GM19463 (cell line): Measurements from ENCODE around the gene TAC3.

ENCODE experiments used
- ATAC-seq: cut with Tn5 transposase; IDR thresholded peaks from one replicate; pipeline ENCODE4 v1.9.1; 2021; ENCODE audit warnings: mild to moderate bottlenecking, moderate library complexity; ENCODE audit not compliant: unreplicated experiment

TAC3 gene

GRCh38 chr12:57005980-57006808, 10.1 kb downstream of the TAC3 start, which contains the start of gene ZBTB39:
Gene ZBTB39 (minus strand): TSS chr12:57006546. CDS start chr12:57004917, 1,629 bp downstream.
- peak; percentile 72 for ATAC-seq

- ATAC-seq = no peak
These were observed 11.7 kb downstream of the TAC3 start for GRCh38 chr12:57004651-57005050.

- ATAC-seq = no peak
These were observed 12.9 kb downstream of the TAC3 start for GRCh38 chr12:57003395-57003794.

GRCh38 chr12:57001448-57001906, 14.9 kb downstream of the TAC3 start:
- ATAC-seq = no peak

- no peak for ATAC-seq
These were observed 15.9 kb downstream of the TAC3 start for GRCh38 chr12:57000393-57000792.

- ATAC-seq = no peak
These were observed 16.9 kb downstream of the TAC3 start for GRCh38 chr12:56999456-56999855.

GRCh38 chr12:56998981-56999380, 17.3 kb downstream of the TAC3 start:
- peak; percentile 86 for ATAC-seq

GRCh38 chr12:56998316-56998715, 18.0 kb downstream of the TAC3 start:
- no peak for ATAC-seq

GRCh38 chr12:56996793-56997545, 19.4 kb downstream of the TAC3 start:
- ATAC-seq = no peak

- ATAC-seq = no peak
These were observed 20.3 kb downstream of the TAC3 start for GRCh38 chr12:56995930-56996496.

GRCh38 chr12:56995201-56995929, 21.0 kb downstream of the TAC3 start:
- ATAC-seq = no peak

- ATAC-seq = no peak
These were observed 22.0 kb downstream of the TAC3 start for GRCh38 chr12:56994231-56994746.

GRCh38 chr12:56993346-56993745, 23.0 kb downstream of the TAC3 start:
- ATAC-seq = no peak

GRCh38 chr12:56991319-56992246, 24.7 kb downstream of the TAC3 start:
- ATAC-seq = no peak

- ATAC-seq = no peak
These were observed 25.5 kb downstream of the TAC3 start for GRCh38 chr12:56990648-56991318.

- ATAC-seq = no peak
These were observed 26.3 kb downstream of the TAC3 start for GRCh38 chr12:56989861-56990610.

GRCh38 chr12:56988207-56988739, 28.1 kb downstream of the TAC3 start:
- ATAC-seq = no peak

- no peak for ATAC-seq
These were observed 28.7 kb downstream of the TAC3 start for GRCh38 chr12:56987551-56988053.
